Measurements from ENCODE around the gene SLC35D1.
"Not testable (repeated sequence)": the region's sequence is repeated elsewhere in the genome, so short reads cannot be mapped to it uniquely, and the experiment has no call there.

Gene SLC35D1

DNA sequence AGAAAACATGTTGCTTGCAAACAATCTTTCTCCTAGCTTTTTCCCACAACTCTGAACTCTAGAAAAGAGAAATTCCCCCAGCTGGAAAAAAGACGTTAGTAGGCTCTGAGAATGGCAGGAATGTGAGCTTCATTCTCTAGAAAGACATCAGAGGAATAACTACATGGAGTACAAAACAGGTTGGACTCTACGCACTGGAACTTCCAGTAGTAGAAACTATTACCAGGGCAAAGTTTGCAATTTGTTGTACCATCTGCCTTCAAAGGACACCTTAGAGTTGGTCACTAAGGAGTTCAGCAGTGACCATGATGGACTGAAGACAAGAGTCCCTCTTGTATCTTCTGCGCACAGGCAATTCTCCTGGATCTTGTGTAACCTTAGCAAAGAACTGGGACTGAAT, 60.9 kb downstream of the SLC35D1 start:
- DNase-seq (ENCODE audit: low read depth in 2 of 3, low spot score in 2 of 3), result no peak

- DNase-seq (ENCODE audit: low read depth in 2 of 3, low spot score in 2 of 3), result no peak
Observed at GRCh38 chr1:66985835-66986234, 68.1 kb downstream of the SLC35D1 start.

DNA sequence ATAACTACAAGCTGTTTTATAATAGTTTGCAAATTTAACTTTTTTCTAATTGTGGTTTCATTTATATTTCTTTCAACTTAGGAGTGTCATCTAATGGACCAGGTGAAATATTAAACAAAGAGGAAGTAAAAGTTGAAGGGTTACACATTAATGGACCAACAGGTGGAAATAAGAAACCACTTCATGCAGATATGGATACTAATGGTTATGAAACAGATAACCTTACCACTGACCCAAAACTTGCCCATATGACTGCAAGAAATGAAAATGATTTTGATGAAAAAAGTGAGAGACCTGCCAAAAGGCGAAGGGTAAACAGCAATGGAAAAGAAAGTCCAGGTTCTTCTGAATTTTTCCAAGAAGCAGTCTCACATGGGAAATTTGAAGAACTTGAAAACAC, 69.5 kb downstream of the SLC35D1 start:
- DNase-seq (ENCODE audit: low read depth in 2 of 3, low spot score in 2 of 3), result no peak

DNA sequence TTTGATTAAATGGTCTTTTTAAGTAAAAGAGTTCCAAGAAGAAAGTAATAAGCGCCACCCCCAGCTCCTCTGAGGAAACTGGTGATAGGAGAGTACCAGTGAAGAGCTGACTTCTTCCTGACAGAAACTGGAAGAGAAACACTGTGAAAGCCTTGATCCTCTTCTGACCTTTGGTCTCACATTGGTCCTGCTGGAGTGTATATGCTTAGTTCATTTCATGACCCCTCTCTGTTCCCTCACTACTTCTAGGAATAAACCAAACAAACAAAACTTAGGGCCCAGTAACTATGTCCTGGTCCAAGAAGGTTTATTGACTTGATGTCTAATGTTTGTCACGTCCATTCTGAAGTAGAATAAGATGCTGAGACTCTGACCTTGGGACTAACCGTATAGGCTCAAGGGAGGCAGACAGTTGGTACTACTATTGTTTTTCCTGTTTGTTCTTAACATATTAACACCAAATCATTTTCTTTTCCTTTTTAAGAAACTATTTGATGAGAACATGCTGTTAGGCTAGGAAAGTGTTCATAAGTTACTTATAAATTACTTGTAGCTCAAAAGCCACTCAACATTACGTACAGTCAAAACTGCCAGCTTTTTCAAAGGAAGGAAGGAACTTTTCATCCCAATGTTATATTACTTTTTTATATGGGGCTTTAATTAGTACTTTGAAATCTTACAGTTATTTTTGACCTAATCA, 71.2 kb downstream of the SLC35D1 start:
- DNase-seq (ENCODE audit: low read depth in 2 of 3, low spot score in 2 of 3), result no peak

DNA sequence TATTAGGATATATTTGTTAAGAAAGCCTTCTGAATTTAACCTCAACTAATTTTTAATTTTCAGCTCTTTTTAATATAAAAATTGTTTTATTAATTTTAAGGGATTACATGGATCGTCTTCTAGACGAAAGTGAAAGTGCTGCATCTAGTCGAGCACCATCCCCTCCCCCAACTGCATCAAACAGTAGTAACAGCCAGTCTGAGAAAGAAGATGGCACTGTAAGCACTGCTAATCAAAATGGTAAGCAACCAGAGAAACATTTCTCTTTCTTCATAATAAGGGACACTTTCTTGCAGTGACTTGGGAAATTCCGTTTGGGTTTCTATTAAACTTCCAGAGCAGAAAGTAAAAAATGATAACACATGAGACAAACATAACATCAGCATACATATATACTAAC, 72.3 kb downstream of the SLC35D1 start:
- DNase-seq (ENCODE audit: low read depth in 2 of 3, low spot score in 2 of 3), result no peak

DNA sequence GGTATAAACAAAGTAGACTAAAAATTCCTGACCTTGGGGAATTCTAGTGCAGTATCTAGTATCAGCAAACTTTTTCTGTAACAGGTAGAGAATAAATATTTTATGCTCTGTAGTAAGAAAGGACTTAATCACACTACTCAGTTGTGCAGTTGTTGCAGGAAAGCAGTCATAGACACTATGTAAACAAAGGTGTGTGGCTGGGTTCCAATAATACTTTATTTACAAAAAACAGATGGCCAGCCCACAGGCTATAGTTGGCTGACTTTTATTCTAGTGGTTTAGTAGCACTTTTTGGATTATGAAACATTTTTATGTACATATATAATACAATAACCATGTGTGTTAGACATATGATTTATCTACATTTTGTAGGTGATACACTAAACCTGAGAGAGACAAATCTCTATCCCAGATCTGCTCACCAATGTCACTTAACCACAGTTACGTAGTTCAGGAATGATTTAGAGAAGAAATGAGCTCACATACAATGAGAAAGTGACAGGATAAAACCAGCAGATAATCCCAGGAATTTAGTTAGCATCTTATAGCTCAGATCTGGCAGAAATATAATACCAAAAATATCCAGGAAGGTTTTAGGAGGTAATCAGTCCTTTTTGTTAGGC, 73.1 kb downstream of the SLC35D1 start:
- no peak for DNase-seq (ENCODE audit: low read depth in 2 of 3, low spot score in 2 of 3)

- not testable (repeated sequence) for DNase-seq (ENCODE audit: low read depth in 2 of 3, low spot score in 2 of 3)
Observed at GRCh38 chr1:66979621-66980020, 74.3 kb downstream of the SLC35D1 start.

- DNase-seq (ENCODE audit: low read depth in 2 of 3, low spot score in 2 of 3), result no peak
Observed at GRCh38 chr1:66978201-66978600, 75.7 kb downstream of the SLC35D1 start.

DNA sequence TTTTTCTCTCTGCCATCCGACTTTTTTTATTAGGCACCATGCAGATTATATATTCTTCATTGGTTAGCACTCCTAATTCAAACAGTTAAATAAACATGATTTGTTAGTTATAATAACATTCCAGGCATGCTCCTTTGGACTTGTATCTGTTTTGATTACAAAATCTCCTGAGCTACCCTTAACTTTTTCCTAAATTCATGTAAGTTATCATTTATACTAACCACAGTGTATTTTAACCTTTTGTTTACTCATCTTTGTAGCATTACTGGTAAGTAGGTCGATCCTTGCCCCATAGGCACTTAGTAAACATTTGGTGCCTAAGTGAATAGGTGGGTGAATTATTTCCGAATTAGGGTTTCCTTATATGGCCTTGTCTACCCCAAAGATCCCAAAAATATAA, 85.4 kb downstream of the SLC35D1 start:
- no peak for DNase-seq (ENCODE audit: low read depth in 2 of 3, low spot score in 2 of 3)

- not testable (repeated sequence) for DNase-seq (ENCODE audit: low read depth in 2 of 3, low spot score in 2 of 3)
Observed at GRCh38 chr1:66966188-66966873, 87.6 kb downstream of the SLC35D1 start.

- DNase-seq (ENCODE audit: low read depth in 2 of 3, low spot score in 2 of 3), result no peak
Observed at GRCh38 chr1:66957938-66958337, 96.0 kb downstream of the SLC35D1 start.

GRCh38 chr1:66954208-66954607, 99.7 kb downstream of the SLC35D1 start:
- no peak for DNase-seq (ENCODE audit: low read depth in 2 of 3, low spot score in 2 of 3)

GRCh38 chr1:66951513-66951912, 102.4 kb downstream of the SLC35D1 start:
- DNase-seq (ENCODE audit: low read depth in 2 of 3, low spot score in 2 of 3), result no peak

All from activated CD8-positive, alpha-beta memory T cell treated with anti-CD3 and anti-CD28 coated beads for 48 hours (primary cell).